ENCODE measurements around the gene LAMA3. TPM values are rescaled to one million over a fixed set of nuclear protein-coding genes. Genes with fewer than 3 reads are reported as not detected.

LAMA3 gene
- total and polyA plus RNA-seq, 10 of the 15 experiments (the other 5 are each of a cell fraction or from before 2014, with no cell fraction given): 0.37 to 6.5 (median 5.4) TPM

- TF ChIP-seq CBX5 (IDR thresholded peaks at IDR 0.05; ENCODE audit: low read depth) (no peak), ZSCAN29 (IDR thresholded peaks at IDR 0.05) (no peak), BCLAF1 (IDR thresholded peaks at IDR 0.05) (no peak), SUZ12 (IDR thresholded peaks at IDR 0.05; ENCODE audit: unreplicated experiment) (peak; percentile 71), CEBPB (IDR thresholded peaks at IDR 0.05; ENCODE audit: borderline replicate concordance in 1 of 2, low read depth in 2 of 2, low read length in 2 of 2) (no peak), MTA3 (IDR thresholded peaks at IDR 0.05; ENCODE audit: borderline replicate concordance, low read length) (no peak), REST (IDR thresholded peaks at IDR 0.05; ENCODE audit: low read depth, low read length) (no peak), HDAC6 (IDR thresholded peaks at IDR 0.05; ENCODE audit: unreplicated experiment) (no peak), IKZF1 (conservative IDR thresholded peaks at IDR 0.05) (0 out of 2 replicates have a peak, but pooled peaks have one; percentile 2)
- POLR2A ChIA-PET: no interaction called here
- no peaks in the 10 kb centered on the region for H4K20me1 ChIP-seq (ENCODE audit: control insufficient read depth, insufficient read depth)
- H3K27me3 ChIP-seq (replicated peaks in 1 of 2; ENCODE audit: control insufficient read depth in 2 of 2, insufficient read depth in 2 of 2, low read length in 1 of 2): peaks cover 10 to 16% of the 10 kb centered on the region in 2 experiments
- no peak overlapping the region for H3K27ac ChIP-seq (ENCODE audit: control insufficient read depth, insufficient read depth)
- no peaks in the 10 kb centered on the region for H3K79me2 ChIP-seq (ENCODE audit: control insufficient read depth, insufficient read depth, low read length)
- H3K4me2 ChIP-seq (ENCODE audit: control insufficient read depth, insufficient read depth): peak overlapping the region; percentile 33; the same call in 1 of the 2 replicates
- no peak overlapping the region for H3K4me3 ChIP-seq
- peak; percentile 70 for ATAC-seq
- BruUV-seq (replicated peaks): no TSS peak
- RAD21 ChIA-PET (ENCODE audit: unreplicated experiment): no interaction called here
- 15% methylated on average over 59 of the region's 85 CpGs for WGBS (ENCODE audit: insufficient coverage, insufficient replicate concordance, low lambda C conversion rate, missing lambda C conversion rate)
- H3K9ac ChIP-seq (ENCODE audit: control insufficient read depth, insufficient read depth, low read length): no peak overlapping the region
- H3K9me3 ChIP-seq (replicated peaks; ENCODE audit: control insufficient read depth, insufficient read depth, low read length): no peaks in the 10 kb centered on the region
- SMC1A ChIA-PET (ENCODE audit: uncharacterized antibody, unreplicated experiment): interaction anchor here (1.6 kb wide), 1 partner anchor 65 kb away, joined by 3 read pairs; no protein-coding TSS in a partner anchor
- CTCF ChIA-PET: interaction anchor here (1.4 kb wide), 1 partner anchor 13 kb away, joined by 3 read pairs; no protein-coding TSS in a partner anchor
- no peak for DNase-seq (ENCODE audit: low read depth, low spot score)
- in situ Hi-C loops (cut with MboI): no loop called here
- no peak for FAIRE-seq
- no peak overlapping the region for H2AFZ ChIP-seq (ENCODE audit: control insufficient read depth, low read depth, low read length)
- no peaks in the 10 kb centered on the region for H3K4me1 ChIP-seq (ENCODE audit: control insufficient read depth, insufficient read depth, low read length)
- H3K36me3 ChIP-seq (ENCODE audit: control insufficient read depth in 2 of 2, insufficient read depth in 2 of 2, low read length in 1 of 2): no peaks in the 10 kb centered on the region
- intact Hi-C loops (cut with micrococcal nuclease; ENCODE audit: unreplicated experiment): no loop called here
Measured at GRCh38 chr18:23689616-23690504, 607 bp downstream of the LAMA3 start.

All from GM12878 (cell line).